ENCODE data around the gene BICC1. TPM values are rescaled to one million over a fixed set of nuclear protein-coding genes. Genes with fewer than 3 reads are reported as not detected.

BICC1 gene
- polyA plus RNA-seq, 3 donors, result 0.02 to 0.24 (median 0.14) TPM

- no peaks in the 10 kb centered on the region for H4K20me1 ChIP-seq (ENCODE audit: insufficient read depth, low read length)
- Mint-ChIP-seq H3K4me1 (no peaks in the 10 kb centered on the region), H3K27me3 (ENCODE audit: low read depth in 3 of 3) (no peaks in the 10 kb centered on the region), H3K4me3 (no peak overlapping the region), H3K36me3 (no peaks in the 10 kb centered on the region), H3K9me3 (peaks cover 0 to 2% (median 0%) of the 10 kb centered on the region in 7 donors), H3K27ac (no peak overlapping the region)
- no peaks in the 10 kb centered on the region for H3K36me3 ChIP-seq (replicated peaks in 1 of 2; ENCODE audit: control insufficient read depth in 1 of 2, insufficient read depth in 2 of 2, low read length in 2 of 2)
- no peaks in the 10 kb centered on the region for H3K79me2 ChIP-seq (ENCODE audit: insufficient read depth, low read length)
- no peak for DNase-seq
- H3K4me1 ChIP-seq (ENCODE audit: control insufficient read depth in 1 of 2, insufficient read depth in 2 of 2, low read length in 2 of 2), result no peaks in the 10 kb centered on the region
- no peaks in the 10 kb centered on the region for H3K27me3 ChIP-seq (ENCODE audit: control insufficient read depth in 2 of 2, insufficient read depth in 2 of 2, low read length in 2 of 2)
- TF ChIP-seq CTCF (IDR thresholded peaks at IDR 0.05), result no peak
- no peak overlapping the region for H3K27ac ChIP-seq (ENCODE audit: low read depth in 1 of 2, low read length in 2 of 2)
- H3K9me3 ChIP-seq (replicated peaks in 1 of 2; ENCODE audit: control insufficient read depth in 1 of 2, insufficient read depth in 1 of 2, low read length in 2 of 2), result no peaks in the 10 kb centered on the region
- H3K4me2 ChIP-seq (replicated peaks; ENCODE audit: extremely low read depth, low read length, poor library complexity, severe bottlenecking), result no peak overlapping the region
- H3K9ac ChIP-seq (ENCODE audit: insufficient read depth, low read length, poor library complexity, severe bottlenecking), result no peak overlapping the region
- no peak overlapping the region for H2AFZ ChIP-seq (ENCODE audit: insufficient read depth, low read depth, low read length, poor library complexity, severe bottlenecking)
- WGBS (ENCODE audit: insufficient coverage), result 80% methylated on average over 1 of the region's 5 CpGs
- H3K4me3 ChIP-seq (replicated peaks in 1 of 3; ENCODE audit: low read depth in 2 of 3, low read length in 3 of 3), result no peak overlapping the region
- intact Hi-C loops (cut with micrococcal nuclease), result no loop called here
These were observed 317.2 kb downstream of the BICC1 start for GRCh38 chr10:58829839-58830238.

- Histone ChIP-seq H3K4me3 (replicated peaks in 1 of 3; ENCODE audit: low read depth in 2 of 3, low read length in 3 of 3) (no peak overlapping the region), H3K27me3 (ENCODE audit: control insufficient read depth in 2 of 2, insufficient read depth in 2 of 2, low read length in 2 of 2) (no peaks in the 10 kb centered on the region), H3K4me1 (ENCODE audit: control insufficient read depth in 1 of 2, insufficient read depth in 2 of 2, low read length in 2 of 2) (no peaks in the 10 kb centered on the region), H3K27ac (ENCODE audit: low read depth in 1 of 2, low read length in 2 of 2) (no peak overlapping the region), H3K79me2 (ENCODE audit: insufficient read depth, low read length) (no peaks in the 10 kb centered on the region), H3K9me3 (replicated peaks in 1 of 2; ENCODE audit: control insufficient read depth in 1 of 2, insufficient read depth in 1 of 2, low read length in 2 of 2) (no peaks in the 10 kb centered on the region), H3K36me3 (replicated peaks in 1 of 2; ENCODE audit: control insufficient read depth in 1 of 2, insufficient read depth in 2 of 2, low read length in 2 of 2) (no peaks in the 10 kb centered on the region), H3K4me2 (replicated peaks; ENCODE audit: extremely low read depth, low read length, poor library complexity, severe bottlenecking) (no peak overlapping the region), H3K9ac (ENCODE audit: insufficient read depth, low read length, poor library complexity, severe bottlenecking) (no peak overlapping the region), H4K20me1 (ENCODE audit: insufficient read depth, low read length) (no peaks in the 10 kb centered on the region), H2AFZ (ENCODE audit: insufficient read depth, low read depth, low read length, poor library complexity, severe bottlenecking) (no peak overlapping the region)
- DNase-seq, result no peak
- no peak for TF ChIP-seq CTCF (IDR thresholded peaks at IDR 0.05)
- H3K4me3 Mint-ChIP-seq, result no peak overlapping the region
- intact Hi-C loops (cut with micrococcal nuclease), result no loop called here
- H3K9me3 Mint-ChIP-seq, result peaks cover 0 to 2% (median 0%) of the 10 kb centered on the region in 7 donors
- no peak overlapping the region for H3K27ac Mint-ChIP-seq
- no peaks in the 10 kb centered on the region for H3K4me1 Mint-ChIP-seq
- no peaks in the 10 kb centered on the region for H3K36me3 Mint-ChIP-seq
- no peaks in the 10 kb centered on the region for H3K27me3 Mint-ChIP-seq (ENCODE audit: low read depth in 3 of 3)
These were observed 318.0 kb downstream of the BICC1 start for GRCh38 chr10:58830697-58831096.
